DND-41 (cell line): ENCODE measurements around the gene ZIC5.

Experiments
- ATAC-seq: fragments of 200-7000 bp; cut with Tn5 transposase; 3 replicates; pipeline ENCODE4 v1.9.1; 2021; ENCODE audit warnings: low read depth; ENCODE audit not compliant: insufficient read depth
- DNase-seq: peaks from one replicate; pipeline ENCODE4 v3.0.0-alpha.2; 2020
- H2AFZ ChIP-seq: 2 replicates; pipeline ENCODE4 v1.6.0; 2012; ENCODE audit warnings: low read depth, low read length
- H3K27ac ChIP-seq: 2 replicates; pipeline ENCODE4 v1.5.1; 2012; ENCODE audit warnings: low read length, inconsistent platforms
- H3K27me3 ChIP-seq: fragments of 200-600 bp; sonication (generic); 2 replicates; pipeline ENCODE4 v1.6.0; 2012; ENCODE audit warnings: low read length, mild to moderate bottlenecking, inconsistent platforms; ENCODE audit not compliant: insufficient read depth, poor library complexity
- H3K36me3 ChIP-seq: 2 replicates; pipeline ENCODE4 v1.5.1; 2012; ENCODE audit warnings: low read length, inconsistent platforms; ENCODE audit not compliant: insufficient read depth
- H3K4me1 ChIP-seq: 2 replicates; pipeline ENCODE4 v1.5.1; 2012; ENCODE audit warnings: mild to moderate bottlenecking, low read length; ENCODE audit not compliant: insufficient read depth
- H3K4me2 ChIP-seq: 2 replicates; pipeline ENCODE4 v1.6.0; 2012; ENCODE audit warnings: mild to moderate bottlenecking, moderate library complexity, low read length, inconsistent platforms; ENCODE audit not compliant: insufficient read depth
- H3K4me3 ChIP-seq, 2 experiments: fragments of 200-600 bp in 1 of 2; shearing (Covaris generic) in 1 of 2; 2 replicates each; pipeline ENCODE4 v1.5.1; 2012 to 2016; ENCODE audit warnings: inconsistent platforms in 2 of 2, low read length in 2 of 2, mild to moderate bottlenecking in 2 of 2, low read depth in 1 of 2, moderate library complexity in 1 of 2
- H3K79me2 ChIP-seq: 2 replicates; pipeline ENCODE4 v1.6.0; 2012; ENCODE audit warnings: low read length, inconsistent platforms; ENCODE audit not compliant: insufficient read depth
- H3K9ac ChIP-seq: 2 replicates; pipeline ENCODE4 v1.6.0; 2012; ENCODE audit warnings: low read depth, mild to moderate bottlenecking, inconsistent platforms, low read length, moderate library complexity
- H3K9me3 ChIP-seq: 2 replicates; pipeline ENCODE4 v1.5.1; 2012; ENCODE audit warnings: low read length, moderate library complexity, mild to moderate bottlenecking, inconsistent platforms; ENCODE audit not compliant: insufficient read depth, severe bottlenecking
- H4K20me1 ChIP-seq: 2 replicates; pipeline ENCODE4 v1.6.0; 2012; ENCODE audit warnings: low read length; ENCODE audit not compliant: insufficient read depth
- EZH2 ChIP-seq: IDR thresholded peaks from 3 replicates; pipeline ENCODE4 v1.6.1; 2012; ENCODE audit warnings: borderline replicate concordance, low read depth, mild to moderate bottlenecking, moderate library complexity, low read length, inconsistent platforms; ENCODE audit not compliant: severe bottlenecking
- TF ChIP-seq, protein P1 (sequence below): IDR thresholded peaks from 2 replicates; pipeline ENCODE4 v1.5.1; 2012; ENCODE audit warnings: borderline replicate concordance, low read length, moderate library complexity, mild to moderate bottlenecking; ENCODE audit not compliant: poor library complexity, severe bottlenecking; ENCODE audit errors: extremely low read depth

Gene ZIC5

DNA sequence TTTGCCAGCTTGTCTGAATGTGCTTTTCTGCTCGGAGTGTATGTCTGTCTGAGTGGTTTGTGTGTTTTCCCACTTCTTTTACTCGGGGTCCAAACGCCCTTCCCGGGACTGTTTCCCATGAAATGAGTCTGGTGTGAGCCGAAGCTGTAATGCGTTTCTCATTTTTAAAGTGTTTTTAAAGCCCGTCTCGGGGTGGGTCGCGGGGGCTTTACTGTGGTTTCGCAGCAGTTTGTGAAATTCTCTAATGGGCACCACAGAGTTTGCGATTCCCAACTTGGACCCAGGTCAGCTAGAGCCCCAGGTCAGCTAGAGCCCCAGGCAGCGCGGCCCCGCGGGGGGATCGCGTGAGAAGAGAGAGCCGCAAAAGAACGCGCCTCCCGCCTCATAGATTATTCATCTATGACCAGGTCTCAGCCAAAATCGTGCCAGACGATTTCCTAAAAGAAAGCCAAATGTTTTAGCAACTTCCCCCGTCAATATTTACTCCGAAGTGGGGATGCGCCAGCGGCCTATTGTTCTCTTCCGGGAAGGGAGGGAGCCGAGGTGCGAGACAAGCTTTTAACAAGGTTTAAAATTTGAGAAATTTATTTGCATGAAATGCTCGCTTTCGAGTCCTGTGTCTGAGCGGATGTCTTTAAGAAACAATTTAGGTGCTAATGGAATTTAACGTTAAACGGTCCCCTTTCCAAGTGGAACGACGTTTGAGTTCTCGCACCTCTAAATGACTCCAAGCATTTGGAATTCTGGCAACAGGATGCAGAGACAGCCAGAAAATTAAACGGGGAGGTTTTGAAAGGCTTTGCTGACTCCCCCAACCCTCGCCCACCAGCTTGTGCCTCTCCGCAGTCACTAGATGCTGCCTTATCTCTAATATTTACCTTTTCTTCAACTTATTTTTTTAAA, 12.2 kb upstream of the ZIC5 start:
- DNase-seq: no peak
- Histone ChIP-seq H3K27me3 (peaks cover 4% of the 10 kb centered on the region), H3K4me2 (peak overlapping the region; percentile 75)

DNA sequence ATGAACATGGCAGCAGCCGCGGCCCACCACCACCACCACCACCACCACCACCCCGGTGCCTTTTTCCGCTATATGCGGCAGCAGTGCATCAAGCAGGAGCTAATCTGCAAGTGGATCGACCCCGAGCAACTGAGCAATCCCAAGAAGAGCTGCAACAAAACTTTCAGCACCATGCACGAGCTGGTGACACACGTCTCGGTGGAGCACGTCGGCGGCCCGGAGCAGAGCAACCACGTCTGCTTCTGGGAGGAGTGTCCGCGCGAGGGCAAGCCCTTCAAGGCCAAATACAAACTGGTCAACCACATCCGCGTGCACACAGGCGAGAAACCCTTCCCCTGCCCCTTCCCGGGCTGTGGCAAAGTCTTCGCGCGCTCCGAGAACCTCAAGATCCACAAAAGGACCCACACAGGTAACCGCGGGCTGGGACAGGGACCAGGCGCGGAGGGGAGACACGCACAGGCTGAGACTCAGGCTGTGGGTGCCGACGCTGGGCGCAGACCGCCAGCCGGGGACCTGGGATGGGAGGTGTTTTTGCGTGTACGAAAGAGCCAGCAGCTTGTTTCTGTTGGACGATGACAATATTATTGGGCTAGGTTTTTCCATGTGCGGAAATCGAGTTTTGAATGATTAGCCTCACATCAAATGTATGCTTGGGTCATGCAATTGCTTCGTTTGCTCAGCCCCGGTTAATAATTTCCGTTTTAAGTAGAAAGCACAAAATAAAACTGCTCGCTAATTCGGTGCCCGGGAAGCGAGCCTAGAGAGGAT, 11.3 kb upstream of the ZIC5 start:
- Histone ChIP-seq H3K27me3 (peaks cover 12% of the 10 kb centered on the region), H3K27ac (peak overlapping the region; percentile 12; the same call in 1 of the 2 replicates), H3K9ac (peak overlapping the region; percentile 97), H3K9me3 (no peaks in the 10 kb centered on the region), H3K4me2 (peak overlapping the region; percentile 75), H2AFZ (no peak overlapping the region), H3K36me3 (peaks cover 3% of the 10 kb centered on the region; the same call in 1 of the 2 replicates), H4K20me1 (no peaks in the 10 kb centered on the region; the same call in 1 of the 2 replicates), H3K4me3 (peak overlapping the region; percentile 17 to 61; a peak in 3 of 4 replicates), H3K4me1 (peaks cover 45% of the 10 kb centered on the region), H3K79me2 (peaks cover 25% of the 10 kb centered on the region)
- ATAC-seq (no peak), DNase-seq (no peak)
- no peak for TF ChIP-seq EZH2
- TF ChIP-seq, protein P1, sequence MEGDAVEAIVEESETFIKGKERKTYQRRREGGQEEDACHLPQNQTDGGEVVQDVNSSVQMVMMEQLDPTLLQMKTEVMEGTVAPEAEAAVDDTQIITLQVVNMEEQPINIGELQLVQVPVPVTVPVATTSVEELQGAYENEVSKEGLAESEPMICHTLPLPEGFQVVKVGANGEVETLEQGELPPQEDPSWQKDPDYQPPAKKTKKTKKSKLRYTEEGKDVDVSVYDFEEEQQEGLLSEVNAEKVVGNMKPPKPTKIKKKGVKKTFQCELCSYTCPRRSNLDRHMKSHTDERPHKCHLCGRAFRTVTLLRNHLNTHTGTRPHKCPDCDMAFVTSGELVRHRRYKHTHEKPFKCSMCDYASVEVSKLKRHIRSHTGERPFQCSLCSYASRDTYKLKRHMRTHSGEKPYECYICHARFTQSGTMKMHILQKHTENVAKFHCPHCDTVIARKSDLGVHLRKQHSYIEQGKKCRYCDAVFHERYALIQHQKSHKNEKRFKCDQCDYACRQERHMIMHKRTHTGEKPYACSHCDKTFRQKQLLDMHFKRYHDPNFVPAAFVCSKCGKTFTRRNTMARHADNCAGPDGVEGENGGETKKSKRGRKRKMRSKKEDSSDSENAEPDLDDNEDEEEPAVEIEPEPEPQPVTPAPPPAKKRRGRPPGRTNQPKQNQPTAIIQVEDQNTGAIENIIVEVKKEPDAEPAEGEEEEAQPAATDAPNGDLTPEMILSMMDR: no peak

More for the DNA sequence above, 12.2 kb upstream of the ZIC5 start:
- peaks cover 3% of the 10 kb centered on the region; the same call in 1 of the 2 replicates for H3K36me3 ChIP-seq
- no peak overlapping the region for H2AFZ ChIP-seq
- peak overlapping the region; percentile 97; the same call in 1 of the 2 replicates for H3K9ac ChIP-seq
- peaks cover 25% of the 10 kb centered on the region for H3K79me2 ChIP-seq
- peaks cover 37% of the 10 kb centered on the region for H3K4me1 ChIP-seq
- no peaks in the 10 kb centered on the region for H3K9me3 ChIP-seq
- no peaks in the 10 kb centered on the region; the same call in 1 of the 2 replicates for H4K20me1 ChIP-seq
- no peak for TF ChIP-seq EZH2
- TF ChIP-seq, protein P1: no peak
- no peak for ATAC-seq
- peak overlapping the region in 1 of 2 experiments; percentile 61; a peak in 2 of 4 replicates for H3K4me3 ChIP-seq
- no peak overlapping the region; the same call in 1 of the 2 replicates for H3K27ac ChIP-seq

DNA sequence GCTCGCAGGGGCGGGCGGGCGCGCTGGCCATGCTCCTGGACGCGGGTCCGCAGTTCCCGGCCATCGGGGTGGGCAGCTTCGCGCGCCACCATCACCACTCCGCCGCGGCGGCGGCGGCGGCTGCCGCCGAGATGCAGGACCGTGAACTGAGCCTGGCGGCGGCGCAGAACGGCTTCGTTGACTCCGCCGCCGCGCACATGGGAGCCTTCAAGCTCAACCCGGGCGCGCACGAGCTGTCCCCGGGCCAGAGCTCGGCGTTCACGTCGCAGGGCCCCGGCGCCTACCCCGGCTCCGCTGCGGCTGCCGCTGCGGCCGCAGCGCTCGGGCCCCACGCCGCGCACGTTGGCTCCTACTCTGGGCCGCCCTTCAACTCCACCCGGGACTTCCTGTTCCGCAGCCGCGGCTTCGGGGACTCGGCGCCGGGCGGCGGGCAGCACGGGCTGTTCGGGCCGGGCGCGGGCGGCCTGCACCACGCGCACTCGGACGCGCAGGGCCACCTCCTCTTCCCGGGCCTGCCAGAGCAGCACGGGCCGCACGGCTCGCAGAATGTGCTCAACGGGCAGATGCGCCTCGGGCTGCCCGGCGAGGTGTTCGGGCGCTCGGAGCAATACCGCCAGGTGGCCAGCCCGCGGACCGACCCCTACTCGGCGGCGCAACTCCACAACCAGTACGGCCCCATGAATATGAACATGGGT, 10.6 kb upstream of the ZIC5 start:
- no peak overlapping the region for H2AFZ ChIP-seq

More for the DNA sequence above, 10.6 kb upstream of the ZIC5 start:
- Histone ChIP-seq H3K79me2 (peaks cover 25% of the 10 kb centered on the region), H3K36me3 (peaks cover 3% of the 10 kb centered on the region; the same call in 1 of the 2 replicates), H3K27me3 (peaks cover 14% of the 10 kb centered on the region), H3K4me3 (peak overlapping the region in 1 of 2 experiments; percentile 61; a peak in 3 of 4 replicates), H3K4me2 (peak overlapping the region; percentile 75), H4K20me1 (no peaks in the 10 kb centered on the region; the same call in 1 of the 2 replicates), H3K27ac (peak overlapping the region; percentile 50), H3K9me3 (no peaks in the 10 kb centered on the region), H3K4me1 (peaks cover 53% of the 10 kb centered on the region), H3K9ac (peak overlapping the region; percentile 97)
- DNase-seq (no peak), ATAC-seq (no peak)
- TF ChIP-seq EZH2: no peak
- TF ChIP-seq, protein P1: no peak
